ENCODE measurements around the gene SNAPC4.
A peak's percentile ranks its signal among the peaks of the same experiment; 100 is the strongest.

Gene SNAPC4

DNA sequence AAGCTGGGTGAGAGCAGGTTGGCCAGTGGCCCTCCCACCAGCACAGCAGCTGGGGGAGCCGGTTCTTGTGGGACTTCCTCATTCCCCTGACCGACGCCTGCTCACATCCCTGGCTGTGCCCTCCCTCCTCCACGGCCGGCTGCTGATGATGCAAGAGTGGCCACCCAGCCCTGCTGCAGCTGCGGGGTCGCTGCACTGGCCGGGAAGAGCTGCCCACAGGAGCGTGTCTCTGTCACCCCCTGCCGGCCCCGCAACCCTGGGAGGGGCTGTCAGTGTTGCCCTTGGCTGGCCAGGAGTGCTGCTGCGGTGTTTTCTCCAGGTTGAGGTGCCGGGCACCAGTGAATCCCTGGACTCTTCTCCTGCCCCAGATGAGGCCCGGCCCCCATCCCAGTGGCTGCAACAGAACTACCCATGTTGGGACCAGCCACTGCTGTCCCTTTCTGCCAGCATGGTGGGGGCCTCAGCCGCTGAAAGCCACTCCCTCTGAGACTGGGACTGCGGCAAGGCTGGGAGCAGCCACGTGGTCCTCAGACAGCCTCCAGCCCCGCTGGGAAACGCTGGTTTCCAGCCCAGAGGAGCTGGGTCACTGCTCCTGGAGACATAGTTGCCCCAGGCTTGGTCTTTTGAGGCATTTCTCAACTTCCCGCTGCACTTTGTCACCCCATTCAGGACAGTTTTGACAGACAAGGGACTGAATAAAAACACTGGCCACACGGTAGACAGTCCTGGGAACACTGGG is 27.2 kb downstream of the SNAPC4 start:
- TF ChIP-seq CTCF (IDR thresholded peaks at IDR 0.05; ENCODE audit: borderline replicate concordance, control extremely low read depth, extremely low read depth, insufficient read depth, missing control alignments), result peak; percentile 8
- in situ Hi-C loops (cut with MboI; ENCODE audit: low sequenced_read_pairs, unreplicated experiment), result no loop called here
- no peak for DNase-seq (ENCODE audit: low spot score)

DNA sequence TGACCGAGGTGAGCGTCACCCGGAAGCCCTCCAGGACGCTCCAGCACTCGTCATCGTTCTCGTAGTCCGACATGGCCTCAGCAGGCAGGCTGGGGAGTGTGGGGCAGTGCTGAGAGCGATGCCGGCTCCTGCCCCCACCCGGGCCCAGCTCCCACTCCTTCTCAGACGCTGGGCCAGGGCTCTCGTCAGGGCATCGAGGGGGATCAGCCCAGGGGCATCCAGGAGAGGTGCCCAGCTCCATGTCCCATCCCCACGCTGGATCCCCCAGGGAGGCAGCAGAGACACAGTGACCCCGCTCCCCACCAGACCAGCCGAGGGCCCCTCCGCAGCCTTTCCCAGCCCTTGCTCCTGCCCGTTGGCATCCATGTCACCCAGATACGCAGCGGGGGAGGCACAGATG is 28.0 kb downstream of the SNAPC4 start:
- in situ Hi-C loops (cut with MboI; ENCODE audit: low sequenced_read_pairs, unreplicated experiment), result no loop called here
- TF ChIP-seq CTCF (IDR thresholded peaks at IDR 0.05; ENCODE audit: borderline replicate concordance, control extremely low read depth, extremely low read depth, insufficient read depth, missing control alignments), result no peak
- DNase-seq (ENCODE audit: low spot score), result no peak

GRCh38 chr9:136371533-136371880 is 28.5 kb downstream of the SNAPC4 start:
- no peak for TF ChIP-seq CTCF (IDR thresholded peaks at IDR 0.05; ENCODE audit: borderline replicate concordance, control extremely low read depth, extremely low read depth, insufficient read depth, missing control alignments)
- in situ Hi-C loops (cut with MboI; ENCODE audit: low sequenced_read_pairs, unreplicated experiment), result no loop called here
- DNase-seq (ENCODE audit: low spot score), result no peak

- in situ Hi-C loops (cut with MboI; ENCODE audit: low sequenced_read_pairs, unreplicated experiment), result no loop called here
- DNase-seq (ENCODE audit: low spot score), result no peak
- no peak for TF ChIP-seq CTCF (IDR thresholded peaks at IDR 0.05; ENCODE audit: borderline replicate concordance, control extremely low read depth, extremely low read depth, insufficient read depth, missing control alignments)
Measured at GRCh38 chr9:136370687-136371532, 29.1 kb downstream of the SNAPC4 start.

GRCh38 chr9:136370037-136370436 is 29.9 kb downstream of the SNAPC4 start:
- TF ChIP-seq CTCF (IDR thresholded peaks at IDR 0.05; ENCODE audit: borderline replicate concordance, control extremely low read depth, extremely low read depth, insufficient read depth, missing control alignments), result no peak
- DNase-seq (ENCODE audit: low spot score), result no peak
- in situ Hi-C loops (cut with MboI; ENCODE audit: low sequenced_read_pairs, unreplicated experiment), result no loop called here

- in situ Hi-C loops (cut with MboI; ENCODE audit: low sequenced_read_pairs, unreplicated experiment), result no loop called here
- DNase-seq (ENCODE audit: low spot score), result no peak
- no peak for TF ChIP-seq CTCF (IDR thresholded peaks at IDR 0.05; ENCODE audit: borderline replicate concordance, control extremely low read depth, extremely low read depth, insufficient read depth, missing control alignments)
Measured at GRCh38 chr9:136368190-136368589, 31.8 kb downstream of the SNAPC4 start.
